Type B pancreatic cell (in vitro differentiated cells): ENCODE results near the gene TXLNA. TPM values are rescaled to one million over a fixed set of nuclear protein-coding genes. Genes with fewer than 3 reads are reported as not detected.

Experiments
- DNase-seq: peaks from one replicate; pipeline ENCODE4 v3.0.0; 2021; ENCODE audit warnings: mixed read lengths; ENCODE audit not compliant: unreplicated experiment; ENCODE audit errors: extremely low spot score
- H3K27ac Mint-ChIP-seq: 2 replicates; pipeline ENCODE4 v1.8.0; 2021; ENCODE audit warnings: mild to moderate bottlenecking, mixed read lengths
- H3K27me3 Mint-ChIP-seq: 2 replicates; pipeline ENCODE4 v1.8.0; 2021; ENCODE audit warnings: mixed read lengths
- H3K36me3 Mint-ChIP-seq: 2 replicates; pipeline ENCODE4 v1.8.0; 2021; ENCODE audit warnings: mixed read lengths
- H3K4me1 Mint-ChIP-seq: one replicate; pipeline ENCODE4 v1.8.0; 2021; ENCODE audit warnings: mixed read lengths; ENCODE audit not compliant: unreplicated experiment
- H3K4me3 Mint-ChIP-seq: 2 replicates; pipeline ENCODE4 v1.8.0; 2021; ENCODE audit warnings: mild to moderate bottlenecking, mixed read lengths
- H3K9me3 Mint-ChIP-seq: 2 replicates; pipeline ENCODE4 v1.8.0; 2021; ENCODE audit warnings: mixed read lengths
- CTCF ChIP-seq: fragments of 200-600 bp; sonication (generic); conservative IDR thresholded peaks from 2 replicates; pipeline ENCODE4 v1.5.0; 2021; ENCODE audit warnings: antibody characterized with exemption, mild to moderate bottlenecking
- total RNA-seq: library from RNA; stranded (reverse); gene quantifications from 2 replicates; pipeline ENCODE4 v1.2.1, GENCODE V29; 2021; ENCODE audit warnings: low replicate concordance

The TXLNA gene
- total RNA-seq, 1 donor from 2014 or later: 60.4 TPM

DNA sequence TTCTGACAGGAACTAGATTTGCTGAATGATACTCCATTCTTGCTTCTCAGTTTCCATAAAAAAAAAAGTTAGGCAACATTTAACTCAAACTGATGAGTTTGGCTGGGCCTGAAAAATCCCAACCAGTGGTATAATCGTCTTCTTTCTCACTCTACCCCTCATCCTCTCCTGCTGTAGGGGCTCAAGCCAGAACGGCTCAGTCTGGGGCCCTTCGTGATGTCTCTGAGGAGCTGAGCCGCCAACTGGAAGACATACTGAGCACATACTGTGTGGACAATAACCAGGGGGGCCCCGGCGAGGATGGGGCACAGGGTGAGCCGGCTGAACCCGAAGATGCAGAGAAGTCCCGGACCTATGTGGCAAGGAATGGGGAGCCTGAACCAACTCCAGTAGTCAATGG, 1.6 kb downstream of the TXLNA start:
- Mint-ChIP-seq H3K4me1 (peaks cover 29% of the 10 kb centered on the region), H3K27me3 (no peaks in the 10 kb centered on the region), H3K4me3 (peak overlapping the region; percentile 96), H3K9me3 (no peaks in the 10 kb centered on the region), H3K27ac (peak overlapping the region; percentile 90), H3K36me3 (peaks cover 33% of the 10 kb centered on the region)
- TF ChIP-seq CTCF: no peak
- DNase-seq: no peak

DNA sequence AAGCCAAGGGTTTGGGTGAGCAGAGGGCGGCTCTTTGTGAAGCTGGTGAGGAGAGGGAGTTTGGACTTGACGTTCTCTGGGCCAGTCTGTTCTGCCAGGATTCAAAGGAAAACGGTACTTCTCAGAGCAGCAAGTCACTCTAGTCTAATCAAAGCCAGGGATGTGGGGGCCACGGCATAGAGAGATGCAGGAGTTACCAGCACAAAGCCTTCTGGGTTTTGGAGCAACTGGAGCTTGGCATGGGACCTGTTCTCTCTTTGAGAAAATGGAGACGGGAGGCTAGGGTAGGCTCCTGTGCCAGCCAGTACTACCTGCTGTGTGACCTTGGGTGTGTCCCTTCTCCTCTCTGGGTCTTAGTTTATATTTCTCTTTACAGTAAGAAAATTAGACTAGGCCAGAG, 2.1 kb downstream of the TXLNA start:
- Mint-ChIP-seq H3K4me3 (peak overlapping the region; percentile 96), H3K36me3 (peaks cover 38% of the 10 kb centered on the region), H3K27me3 (no peaks in the 10 kb centered on the region), H3K4me1 (peaks cover 33% of the 10 kb centered on the region), H3K9me3 (no peaks in the 10 kb centered on the region), H3K27ac (peak overlapping the region; percentile 90)
- no peak for TF ChIP-seq CTCF
- DNase-seq: no peak

DNA sequence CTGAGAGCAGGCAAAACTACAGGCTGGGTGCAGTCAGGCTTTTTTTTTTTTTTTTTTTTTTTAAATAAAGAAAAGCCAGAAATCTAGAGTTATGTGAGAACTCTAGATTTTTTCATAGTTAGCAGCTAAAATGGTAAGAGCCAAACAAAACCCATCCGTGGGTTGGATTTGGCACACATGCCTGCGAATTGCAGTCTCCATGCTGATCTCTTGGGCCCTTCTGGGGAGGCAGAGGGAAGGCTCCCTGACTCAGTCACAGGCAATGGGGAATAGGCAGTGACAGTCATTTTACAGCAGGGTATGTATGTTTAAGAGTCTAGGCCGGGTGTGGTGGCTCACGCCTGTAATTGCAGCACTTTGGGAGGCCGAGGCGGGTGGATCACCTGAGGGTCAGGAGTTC, 2.6 kb downstream of the TXLNA start:
- no peak for TF ChIP-seq CTCF
- no peak for DNase-seq
- Mint-ChIP-seq H3K27ac (no peak overlapping the region), H3K9me3 (no peaks in the 10 kb centered on the region), H3K4me3 (peak overlapping the region; percentile 44), H3K4me1 (peaks cover 33% of the 10 kb centered on the region), H3K36me3 (peaks cover 39% of the 10 kb centered on the region), H3K27me3 (no peaks in the 10 kb centered on the region)

GRCh38 chr1:32184650-32185049, 5.2 kb downstream of the TXLNA start:
- Mint-ChIP-seq H3K4me1 (peaks cover 33% of the 10 kb centered on the region), H3K36me3 (peaks cover 39% of the 10 kb centered on the region), H3K27ac (no peak overlapping the region), H3K27me3 (no peaks in the 10 kb centered on the region), H3K4me3 (no peak overlapping the region), H3K9me3 (no peaks in the 10 kb centered on the region)
- TF ChIP-seq CTCF: no peak
- no peak for DNase-seq

GRCh38 chr1:32186077-32186476, 6.6 kb downstream of the TXLNA start:
- peak overlapping the region; percentile 1 for H3K27ac Mint-ChIP-seq
- H3K4me3 Mint-ChIP-seq: no peak overlapping the region
- no peaks in the 10 kb centered on the region for H3K27me3 Mint-ChIP-seq
- peaks cover 36% of the 10 kb centered on the region for H3K36me3 Mint-ChIP-seq
- H3K4me1 Mint-ChIP-seq: peaks cover 24% of the 10 kb centered on the region
- DNase-seq: no peak
- H3K9me3 Mint-ChIP-seq: no peaks in the 10 kb centered on the region
- no peak for TF ChIP-seq CTCF

GRCh38 chr1:32186491-32186890, 7.0 kb downstream of the TXLNA start:
- TF ChIP-seq CTCF: no peak
- Mint-ChIP-seq H3K9me3 (no peaks in the 10 kb centered on the region), H3K36me3 (peaks cover 36% of the 10 kb centered on the region), H3K4me1 (peaks cover 20% of the 10 kb centered on the region), H3K27me3 (no peaks in the 10 kb centered on the region), H3K27ac (peak overlapping the region; percentile 1), H3K4me3 (no peak overlapping the region)
- DNase-seq: no peak
